HepG2 (cell line): ENCODE measurements around the gene FUT3. TPM values are rescaled to one million over a fixed set of nuclear protein-coding genes. Genes with fewer than 3 reads are reported as not detected.

ENCODE experiments used
- CC2D1A ChIP-seq: sonication (generic); formaldehyde crosslinking; IDR thresholded peaks from 2 replicates; pipeline ENCODE4 v1.8.1; 2023; ENCODE audit warnings: mild to moderate bottlenecking, missing genetic modification reagents
- DMTF1 ChIP-seq: sonication (generic); formaldehyde crosslinking; IDR thresholded peaks from 2 replicates; pipeline ENCODE4 v1.4.0; 2020; ENCODE audit warnings: mild to moderate bottlenecking, missing genetic modification reagents
- ELF1 ChIP-seq: sonication (generic); formaldehyde crosslinking; IDR thresholded peaks from 2 replicates; pipeline ENCODE4 v1.4.0; 2020; ENCODE audit warnings: missing genetic modification reagents
- FOXO1 ChIP-seq: sonication (generic); formaldehyde crosslinking; IDR thresholded peaks from 2 replicates; pipeline ENCODE4 v1.4.0; 2020; ENCODE audit warnings: missing genetic modification reagents
- FOXP1 ChIP-seq, 2 experiments: fragments of 450-650 bp in 1 of 2; IDR thresholded peaks; 2 replicates each; pipeline ENCODE4 v1.6.1; 2017 to 2018; ENCODE audit warnings: antibody characterized with exemption in 1 of 2
- FUBP1 ChIP-seq: sonication (generic); formaldehyde crosslinking; IDR thresholded peaks from 2 replicates; pipeline ENCODE4 v1.5.1; 2020; ENCODE audit warnings: missing genetic modification reagents, mild to moderate bottlenecking, borderline replicate concordance
- HMG20A ChIP-seq: IDR thresholded peaks from 2 replicates; pipeline ENCODE4 v1.6.1; 2016; ENCODE audit warnings: borderline replicate concordance
- MLXIP ChIP-seq: sonication (generic); formaldehyde crosslinking; IDR thresholded peaks from 2 replicates; pipeline ENCODE4 v1.9.0; 2021; ENCODE audit warnings: missing genetic modification reagents, borderline replicate concordance
- RBM22 ChIP-seq: fragments of 200-400 bp; formaldehyde crosslinking; optimal IDR thresholded peaks from 2 replicates; pipeline ENCODE3; 2017; ENCODE audit warnings: mild to moderate bottlenecking, low read length, moderate library complexity
- RORA ChIP-seq: sonication (generic); formaldehyde crosslinking; IDR thresholded peaks from 2 replicates; pipeline ENCODE4 v1.5.0; 2020; ENCODE audit warnings: mild to moderate bottlenecking, missing genetic modification reagents, moderate library complexity
- THAP8 ChIP-seq: sonication (generic); formaldehyde crosslinking; IDR thresholded peaks from 2 replicates; pipeline ENCODE4 v1.5.1; 2020; ENCODE audit warnings: missing genetic modification reagents, mild to moderate bottlenecking, borderline replicate concordance
- ZNF230 ChIP-seq: sonication (generic); formaldehyde crosslinking; IDR thresholded peaks from 2 replicates; pipeline ENCODE4 v1.4.0; 2020; ENCODE audit warnings: mild to moderate bottlenecking, missing genetic modification reagents
- ZNF281 ChIP-seq: sonication (generic); formaldehyde crosslinking; IDR thresholded peaks from 2 replicates; pipeline ENCODE4 v1.4.0; 2020; ENCODE audit warnings: missing genetic modification reagents, borderline replicate concordance
- ZNF557 ChIP-seq: sonication (generic); formaldehyde crosslinking; IDR thresholded peaks from 2 replicates; pipeline ENCODE4 v1.4.0; 2020; ENCODE audit warnings: missing genetic modification reagents
- ZNF598 ChIP-seq: sonication (generic); formaldehyde crosslinking; IDR thresholded peaks from 2 replicates; pipeline ENCODE4 v1.5.1; 2020; ENCODE audit warnings: mild to moderate bottlenecking, missing genetic modification reagents, borderline replicate concordance
- ZNF761 ChIP-seq: sonication (generic); formaldehyde crosslinking; conservative IDR thresholded peaks from 2 replicates; pipeline ENCODE4 v1.4.0; 2020; ENCODE audit warnings: mild to moderate bottlenecking, missing genetic modification reagents
- ZNF780A ChIP-seq: sonication (generic); formaldehyde crosslinking; IDR thresholded peaks from 2 replicates; pipeline ENCODE4 v1.8.0; 2022; ENCODE audit warnings: mild to moderate bottlenecking, missing genetic modification reagents, moderate library complexity
- ZNF879 ChIP-seq: sonication (generic); formaldehyde crosslinking; IDR thresholded peaks from 2 replicates; pipeline ENCODE4 v1.8.1; 2023; ENCODE audit warnings: missing genetic modification reagents
- polyA plus RNA-seq, 8 experiments: library from polyadenylated mRNA; depleted of rRNA in 3 of 8; stranded (reverse) in 7 of 8; unstranded in 1 of 8; fragments of >200 nt; fragmentation: Illumina TruSeq in 4 of 8; extraction: Trizol in 4 of 8; gene quantifications; 2 replicates each; pipeline versions ENCODE4 v1.2.1 to v1.2.3, GENCODE V29; 2011 to 2016; ENCODE audit warnings: low read depth in 4 of 8, missing spikeins in 1 of 8, mixed read lengths in 1 of 8; ENCODE audit not compliant: insufficient read depth in 1 of 8
- total RNA-seq, 5 experiments: library from RNA; depleted of rRNA; stranded (reverse); fragments of >200 nt; fragmentation: Illumina TruSeq; extraction: Trizol; gene quantifications; 2 replicates each; pipeline ENCODE4 v1.2.3, GENCODE V29; 2016; ENCODE audit warnings: low read depth in 1 of 5

The FUT3 gene
- total and polyA plus RNA-seq, 2 of the 13 experiments (the other 11 are each of a cell fraction or from before 2014, with no cell fraction given): 0.53 to 1.1 TPM

GRCh38 chr19:5827891-5828660, 23.2 kb downstream of the FUT3 start (continued):
- TF ChIP-seq ZNF230 (CRISPR knock-in tag): no peak; the same call in 1 of the 2 replicates
- TF ChIP-seq ZNF598 (CRISPR knock-in tag): peak; percentile 92; the same call in 1 of the 2 replicates
- TF ChIP-seq ZNF761 (CRISPR knock-in tag): peak; percentile 78
- 0 out of 2 replicates have a peak, but pooled peaks have one; percentile 35 for TF ChIP-seq CC2D1A (CRISPR knock-in tag)
- TF ChIP-seq FOXP1 (IDR thresholded peaks at IDR 0.05): no peak
- 0 out of 2 replicates have a peak, but pooled peaks have one; percentile 11 for TF ChIP-seq FOXP1 (CRISPR knock-in tag; IDR thresholded peaks at IDR 0.05)
- no peak for TF ChIP-seq DMTF1
- no peak for TF ChIP-seq THAP8
- TF ChIP-seq FOXO1 (CRISPR knock-in tag): peak; percentile 7; the same call in 1 of the 2 replicates
- TF ChIP-seq RORA (CRISPR knock-in tag): no peak
- no peak for TF ChIP-seq FUBP1
- peak; percentile 84; the same call in 1 of the 2 replicates for TF ChIP-seq ZNF281 (CRISPR knock-in tag)
- TF ChIP-seq ZNF557: no peak
- TF ChIP-seq RBM22: peak; percentile 85
- TF ChIP-seq MLXIP (CRISPR knock-in tag): no peak
- TF ChIP-seq ELF1 (CRISPR knock-in tag): no peak
- peak; percentile 85; the same call in 1 of the 2 replicates for TF ChIP-seq ZNF879
- no peak for TF ChIP-seq ZNF780A
- TF ChIP-seq HMG20A (CRISPR knock-in tag): peak; percentile 20; the same call in 1 of the 2 replicates
